Thoracic aorta (tissue), 2 donors: ENCODE data around the gene PTPRJ. TPM values are rescaled to one million over a fixed set of nuclear protein-coding genes. Genes with fewer than 3 reads are reported as not detected.

Experiments used
- ATAC-seq: fragments of 150-250 bp; one replicate; pipeline ENCODE4 v1.8.0; 2017; ENCODE audit warnings: low read depth; ENCODE audit not compliant: insufficient number of reproducible peaks, low FRiP score
- DNase-seq: peaks from one replicate; pipeline ENCODE4 v3.0.0-alpha.2; 2020; ENCODE audit warnings: low spot score
- H3K27ac ChIP-seq, 2 donors: fragments of 200-600 bp; sonication (generic); 1 replicate in 1 of 2; 2 replicates in 1 of 2; pipeline ENCODE4 v1.5.1; 2016; ENCODE audit warnings: mild to moderate bottlenecking in 2 of 2, moderate library complexity in 2 of 2
- H3K27me3 ChIP-seq: fragments of 200-600 bp; sonication (generic); replicated peaks from 2 replicates; pipeline ENCODE4 v1.6.0; 2016; ENCODE audit warnings: mild to moderate bottlenecking; ENCODE audit not compliant: insufficient read depth
- H3K36me3 ChIP-seq: fragments of 200-600 bp; sonication (generic); one replicate; pipeline ENCODE4 v1.5.1; 2016
- H3K4me1 ChIP-seq, 2 donors: fragments of 200-600 bp; sonication (generic); 1 replicate in 1 of 2; 2 replicates in 1 of 2; pipeline versions ENCODE4 v1.5.1 to v1.6.0; 2016; ENCODE audit warnings: low read depth in 2 of 2, mild to moderate bottlenecking in 1 of 2; ENCODE audit not compliant: control insufficient read depth in 1 of 2
- H3K4me3 ChIP-seq: fragments of 200-600 bp; sonication (generic); 2 replicates; pipeline ENCODE4 v1.5.1; 2016; ENCODE audit warnings: mild to moderate bottlenecking
- H3K9me3 ChIP-seq: fragments of 200-600 bp; sonication (generic); 2 replicates; pipeline ENCODE4 v1.5.1; 2016
- total RNA-seq, 2 donors: library from RNA; depleted of rRNA; stranded (reverse); fragments of >200 nt; gene quantifications; one replicate each; pipeline versions ENCODE4 v1.1.0 to v1.2.3, GENCODE V29; 2016
- TF ChIP-seq, protein P1 (sequence below): fragments of 200-600 bp; sonication (generic); IDR thresholded peaks from one replicate; pipeline ENCODE4 v1.5.1; 2019; ENCODE audit warnings: antibody characterized with exemption

Gene PTPRJ
- total RNA-seq, 2 donors from 2014 or later, result 20.4 to 20.9 TPM

DNA sequence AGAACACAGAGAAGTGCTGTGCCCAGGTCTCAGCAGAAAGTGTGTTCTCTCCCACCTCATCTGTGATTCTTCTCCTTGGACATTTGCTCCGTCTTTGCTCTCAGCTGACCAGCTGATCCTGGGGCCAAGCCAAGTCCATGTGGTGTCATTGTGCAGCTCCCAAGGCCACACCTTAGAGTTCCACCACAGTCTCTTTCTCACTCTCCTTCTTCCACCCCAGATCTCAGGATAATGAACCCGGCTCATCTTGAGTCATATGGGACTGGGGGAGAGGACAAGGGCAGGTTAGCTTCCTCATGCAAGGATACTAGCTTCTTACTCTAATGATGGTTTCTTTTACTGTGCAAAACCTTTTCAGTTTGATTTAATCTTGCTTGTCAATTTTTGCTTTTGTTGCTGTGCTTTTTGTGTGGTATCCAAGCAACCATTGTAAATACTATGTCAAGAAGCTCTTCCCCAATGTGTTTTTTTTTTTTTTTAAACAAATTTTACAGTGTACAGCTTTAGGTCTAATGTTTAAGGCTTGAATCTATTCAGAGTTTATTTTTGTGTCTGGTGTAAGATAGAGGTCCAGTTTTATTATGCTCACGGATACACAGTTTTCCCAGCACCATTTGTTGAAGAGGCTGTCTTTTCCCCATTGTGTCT is 161.2 kb downstream of the PTPRJ start:
- DNase-seq, result no peak
- Histone ChIP-seq H3K4me3 (no peak overlapping the region), H3K27ac (no peak overlapping the region), H3K4me1 (peaks cover 3 to 6% of the 10 kb centered on the region in 2 donors), H3K9me3 (no peaks in the 10 kb centered on the region), H3K27me3 (no peaks in the 10 kb centered on the region), H3K36me3 (no peaks in the 10 kb centered on the region)
- TF ChIP-seq, protein P1, sequence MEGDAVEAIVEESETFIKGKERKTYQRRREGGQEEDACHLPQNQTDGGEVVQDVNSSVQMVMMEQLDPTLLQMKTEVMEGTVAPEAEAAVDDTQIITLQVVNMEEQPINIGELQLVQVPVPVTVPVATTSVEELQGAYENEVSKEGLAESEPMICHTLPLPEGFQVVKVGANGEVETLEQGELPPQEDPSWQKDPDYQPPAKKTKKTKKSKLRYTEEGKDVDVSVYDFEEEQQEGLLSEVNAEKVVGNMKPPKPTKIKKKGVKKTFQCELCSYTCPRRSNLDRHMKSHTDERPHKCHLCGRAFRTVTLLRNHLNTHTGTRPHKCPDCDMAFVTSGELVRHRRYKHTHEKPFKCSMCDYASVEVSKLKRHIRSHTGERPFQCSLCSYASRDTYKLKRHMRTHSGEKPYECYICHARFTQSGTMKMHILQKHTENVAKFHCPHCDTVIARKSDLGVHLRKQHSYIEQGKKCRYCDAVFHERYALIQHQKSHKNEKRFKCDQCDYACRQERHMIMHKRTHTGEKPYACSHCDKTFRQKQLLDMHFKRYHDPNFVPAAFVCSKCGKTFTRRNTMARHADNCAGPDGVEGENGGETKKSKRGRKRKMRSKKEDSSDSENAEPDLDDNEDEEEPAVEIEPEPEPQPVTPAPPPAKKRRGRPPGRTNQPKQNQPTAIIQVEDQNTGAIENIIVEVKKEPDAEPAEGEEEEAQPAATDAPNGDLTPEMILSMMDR, result no peak
- no peak for ATAC-seq

- TF ChIP-seq, protein P1, result no peak
- no peaks in the 10 kb centered on the region for H3K27me3 ChIP-seq
- no peaks in the 10 kb centered on the region for H3K4me1 ChIP-seq
- no peak for ATAC-seq
- no peaks in the 10 kb centered on the region for H3K36me3 ChIP-seq
- DNase-seq, result no peak
- H3K9me3 ChIP-seq, result no peaks in the 10 kb centered on the region
- H3K27ac ChIP-seq, result no peak overlapping the region
- H3K4me3 ChIP-seq, result no peak overlapping the region
Measured at GRCh38 chr11:48142889-48143288, 162.5 kb downstream of the PTPRJ start.

DNA sequence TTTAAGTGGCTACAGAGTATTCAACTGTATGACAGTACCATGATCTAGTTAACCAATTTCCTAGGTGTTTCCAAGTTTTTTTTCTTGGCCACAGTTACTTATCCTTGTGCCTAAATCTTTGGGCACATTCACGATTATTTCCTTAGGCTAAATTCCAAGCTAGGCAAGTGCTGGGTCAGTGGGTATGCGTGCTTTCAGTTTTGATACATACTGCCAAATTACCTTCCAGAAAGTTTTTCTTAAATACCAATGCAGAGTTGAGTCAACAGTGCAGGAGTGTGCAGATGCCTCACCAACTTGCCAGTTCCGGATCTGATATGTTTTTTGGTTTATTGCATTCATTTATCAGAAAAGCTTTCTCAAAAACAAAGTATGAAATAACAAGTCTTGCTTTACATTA is 168.4 kb downstream of the PTPRJ start:
- no peak overlapping the region for H3K27ac ChIP-seq
- peaks cover 3% of the 10 kb centered on the region for H3K36me3 ChIP-seq
- ATAC-seq, result no peak
- no peaks in the 10 kb centered on the region for H3K27me3 ChIP-seq
- H3K4me3 ChIP-seq, result no peak overlapping the region
- peaks cover 3% of the 10 kb centered on the region for H3K9me3 ChIP-seq
- peaks cover 0 to 7% of the 10 kb centered on the region in 2 donors for H3K4me1 ChIP-seq
- no peak for DNase-seq
- TF ChIP-seq, protein P1, result no peak

- Histone ChIP-seq H3K27me3 (no peaks in the 10 kb centered on the region), H3K9me3 (peaks cover 4% of the 10 kb centered on the region), H3K36me3 (peaks cover 7% of the 10 kb centered on the region), H3K4me3 (no peak overlapping the region), H3K27ac (no peak overlapping the region), H3K4me1 (peaks cover 0 to 7% of the 10 kb centered on the region in 2 donors)
- no peak for ATAC-seq
- DNase-seq, result no peak
- TF ChIP-seq, protein P1, result no peak
Measured at GRCh38 chr11:48150213-48150612, 169.9 kb downstream of the PTPRJ start.

- no peaks in the 10 kb centered on the region for H3K4me1 ChIP-seq
- no peaks in the 10 kb centered on the region for H3K27me3 ChIP-seq
- ATAC-seq (no peak), DNase-seq (no peak)
- H3K4me3 ChIP-seq, result no peak overlapping the region
- H3K27ac ChIP-seq, result no peak overlapping the region
- peaks cover 7% of the 10 kb centered on the region for H3K36me3 ChIP-seq
- peaks cover 4% of the 10 kb centered on the region for H3K9me3 ChIP-seq
- TF ChIP-seq, protein P1, result no peak
Measured at GRCh38 chr11:48154151-48154550, 173.8 kb downstream of the PTPRJ start.
